Activated CD4-positive, CD25-positive, alpha-beta regulatory T cell treated with anti-CD3 and anti-CD28 coated beads, Interleukin-2, amount 50 U/mL, for 16 hours (primary cell): ENCODE measurements around the gene ANKRD13D.
"Not testable (repeated sequence)": the region's sequence is repeated elsewhere in the genome, so short reads cannot be mapped to it uniquely, and the experiment has no call there.

ENCODE experiments used
- DNase-seq: peaks from one replicate; pipeline ENCODE4 v3.0.0-alpha.2; 2020; ENCODE audit warnings: low read depth, low spot score

ANKRD13D gene

DNA sequence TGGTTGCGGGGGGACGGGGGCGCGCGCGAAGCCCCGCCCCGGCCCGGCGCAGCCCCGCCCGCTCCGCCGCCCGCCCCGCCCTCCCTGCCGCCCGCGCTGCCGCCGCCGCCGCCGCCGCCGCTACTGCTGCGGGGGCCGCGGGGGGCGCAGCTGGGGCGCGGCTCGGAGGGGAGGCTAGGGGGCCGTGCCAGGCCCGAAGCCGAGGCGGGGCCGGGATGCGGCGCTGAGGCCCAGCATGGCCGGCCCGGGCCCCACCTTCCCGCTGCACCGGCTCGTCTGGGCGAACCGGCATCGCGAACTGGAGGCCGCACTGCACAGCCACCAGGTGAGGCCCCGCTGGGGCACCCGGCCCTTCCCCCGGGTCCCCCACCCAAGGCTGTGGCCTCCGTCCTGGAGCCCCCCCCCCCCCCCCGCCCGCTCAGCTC, at the start of gene ANKRD13D:
ANKRD13D (plus strand) TSS at position 78 of the 425 bp plus-strand sequence; CDS start at position 236, 158 bp downstream.
- no peak for DNase-seq

DNA sequence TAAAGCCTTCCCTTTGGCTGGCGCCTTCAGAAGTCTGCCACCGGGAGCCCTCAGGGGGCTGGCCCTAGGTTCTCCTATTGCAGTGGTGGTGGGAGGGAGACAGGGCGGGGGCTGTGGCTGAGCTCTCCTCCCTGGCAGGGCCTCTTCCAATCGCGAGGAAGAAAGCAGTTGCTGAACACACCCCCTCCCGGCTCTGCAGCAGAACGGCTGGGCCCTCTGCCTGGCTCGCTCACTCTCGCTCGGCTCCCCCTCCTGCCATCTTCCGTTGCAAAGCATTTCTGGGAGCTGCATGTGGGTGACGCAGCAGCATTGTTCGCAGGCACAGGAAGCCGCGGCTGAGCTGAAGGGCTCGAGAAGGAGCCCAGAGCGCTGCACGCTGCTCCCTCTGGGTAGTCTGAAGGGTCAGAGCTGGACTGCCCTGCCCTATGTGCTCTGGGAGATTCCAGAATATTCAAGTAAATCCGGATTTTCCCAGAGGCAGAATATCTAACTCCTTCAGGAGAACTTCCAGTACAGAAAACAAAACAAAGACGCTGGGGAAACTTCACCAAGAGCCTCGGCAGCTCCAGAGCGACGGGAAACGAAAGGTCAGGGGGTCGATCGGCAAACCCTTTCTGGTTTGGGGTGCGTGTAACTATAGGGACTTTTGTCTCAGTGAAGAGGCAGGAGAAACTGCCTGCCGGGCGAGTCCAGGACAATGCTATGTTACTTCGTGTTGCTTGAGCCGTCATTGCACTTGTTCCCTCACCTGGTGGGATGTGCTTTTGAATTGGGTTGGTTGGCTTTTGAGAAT, 49.1 kb upstream of the ANKRD13D start:
- DNase-seq = peak; percentile 91

- peak; percentile 66 for DNase-seq
Observed at GRCh38 chr11:67240576-67241389, 48.3 kb upstream of the ANKRD13D start.

- DNase-seq = no peak
Observed at GRCh38 chr11:67242548-67242947, 46.6 kb upstream of the ANKRD13D start.

DNA sequence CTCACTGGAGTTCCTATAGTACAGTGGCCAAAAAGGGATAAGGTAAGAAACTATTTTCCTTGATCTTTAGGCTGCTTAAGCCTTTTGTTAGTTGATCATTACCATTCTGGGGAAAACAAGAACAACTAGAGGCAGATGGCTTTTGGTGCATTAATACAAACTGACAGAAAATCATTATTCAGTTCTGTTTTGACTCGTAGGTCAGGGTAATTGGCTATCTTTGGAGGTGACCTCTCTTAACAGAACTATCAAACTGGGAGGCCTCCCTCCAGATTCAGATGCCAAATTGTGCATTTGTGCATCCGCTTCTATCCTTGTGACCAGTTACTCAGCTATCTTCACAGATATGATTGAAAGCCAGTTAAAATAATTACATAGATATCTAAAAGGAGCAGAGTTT, 46.1 kb upstream of the ANKRD13D start:
- DNase-seq = no peak

GRCh38 chr11:67245046-67245445, 44.1 kb upstream of the ANKRD13D start:
- DNase-seq = no peak

DNA sequence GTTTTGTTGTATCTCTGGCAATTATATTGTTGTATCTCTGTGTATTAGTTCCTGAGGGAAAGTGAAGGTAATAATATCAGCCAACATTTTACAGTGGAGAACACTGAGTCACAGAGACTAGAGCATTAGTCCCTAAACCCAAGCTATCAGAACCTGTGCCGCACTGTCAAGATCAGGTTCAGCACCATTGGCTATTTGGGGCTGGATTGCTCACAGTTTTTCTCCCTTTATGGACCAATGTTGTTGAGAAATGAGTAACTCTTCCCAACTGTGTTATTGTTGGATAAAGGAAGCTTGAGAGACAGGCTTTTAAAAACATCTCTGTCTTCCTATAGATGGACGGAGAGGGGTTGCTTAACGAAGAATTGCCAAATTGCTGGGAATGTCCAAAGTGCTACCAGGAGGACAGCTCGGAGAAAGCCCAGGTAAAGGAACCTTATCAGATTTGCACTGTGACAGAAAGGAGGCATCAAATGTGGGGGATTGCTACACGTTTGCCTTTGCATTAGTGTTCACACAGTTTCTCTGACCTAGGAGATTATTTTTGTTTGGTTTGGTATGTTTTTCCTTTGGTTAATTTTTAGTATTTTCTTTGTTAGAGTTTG, 41.1 kb upstream of the ANKRD13D start:
- DNase-seq = no peak

DNA sequence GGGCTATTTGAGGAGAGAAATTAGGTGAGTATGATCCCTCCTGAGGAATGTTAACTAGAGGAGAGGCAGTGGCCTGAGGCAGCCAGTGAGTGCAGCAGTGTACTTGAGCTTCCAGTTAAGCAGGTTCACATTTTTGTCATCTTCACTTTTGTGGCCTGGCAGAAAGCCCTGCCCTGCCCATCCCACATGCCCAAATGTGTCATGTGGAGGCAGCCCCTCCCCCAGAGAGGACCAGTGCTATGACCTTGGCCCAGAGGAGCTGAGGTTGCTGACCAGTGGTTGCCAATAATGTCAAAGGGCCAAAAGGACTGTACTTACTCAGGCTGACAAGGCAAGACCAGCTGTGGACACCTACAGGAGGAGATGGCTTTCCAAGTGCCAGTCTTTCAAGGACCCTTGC, 40.5 kb upstream of the ANKRD13D start:
- no peak for DNase-seq

- no peak for DNase-seq
Observed at GRCh38 chr11:67250059-67251043, 38.8 kb upstream of the ANKRD13D start.

GRCh38 chr11:67251841-67252240, 37.3 kb upstream of the ANKRD13D start:
- no peak for DNase-seq

DNA sequence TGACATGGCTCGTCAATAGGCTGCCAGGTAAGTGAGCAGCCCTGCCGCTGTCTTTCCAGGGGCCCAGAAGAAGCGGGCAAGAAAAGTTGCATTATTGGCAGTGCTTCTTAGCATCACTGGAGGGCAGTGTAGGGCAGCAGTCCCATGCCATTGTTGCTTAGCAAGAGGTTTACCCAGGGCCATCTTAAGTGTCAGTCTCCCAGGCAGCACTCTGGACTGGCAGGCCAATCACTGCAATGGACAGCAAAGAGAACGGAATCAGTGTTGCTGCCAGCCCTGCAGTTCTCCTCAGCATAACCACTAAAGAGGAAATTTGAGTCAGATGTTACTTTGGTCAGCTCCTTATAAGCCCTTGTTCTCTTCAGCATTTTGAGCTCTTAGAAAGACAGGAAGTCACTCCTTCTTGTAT, 36.3 kb upstream of the ANKRD13D start:
- no peak for DNase-seq

DNA sequence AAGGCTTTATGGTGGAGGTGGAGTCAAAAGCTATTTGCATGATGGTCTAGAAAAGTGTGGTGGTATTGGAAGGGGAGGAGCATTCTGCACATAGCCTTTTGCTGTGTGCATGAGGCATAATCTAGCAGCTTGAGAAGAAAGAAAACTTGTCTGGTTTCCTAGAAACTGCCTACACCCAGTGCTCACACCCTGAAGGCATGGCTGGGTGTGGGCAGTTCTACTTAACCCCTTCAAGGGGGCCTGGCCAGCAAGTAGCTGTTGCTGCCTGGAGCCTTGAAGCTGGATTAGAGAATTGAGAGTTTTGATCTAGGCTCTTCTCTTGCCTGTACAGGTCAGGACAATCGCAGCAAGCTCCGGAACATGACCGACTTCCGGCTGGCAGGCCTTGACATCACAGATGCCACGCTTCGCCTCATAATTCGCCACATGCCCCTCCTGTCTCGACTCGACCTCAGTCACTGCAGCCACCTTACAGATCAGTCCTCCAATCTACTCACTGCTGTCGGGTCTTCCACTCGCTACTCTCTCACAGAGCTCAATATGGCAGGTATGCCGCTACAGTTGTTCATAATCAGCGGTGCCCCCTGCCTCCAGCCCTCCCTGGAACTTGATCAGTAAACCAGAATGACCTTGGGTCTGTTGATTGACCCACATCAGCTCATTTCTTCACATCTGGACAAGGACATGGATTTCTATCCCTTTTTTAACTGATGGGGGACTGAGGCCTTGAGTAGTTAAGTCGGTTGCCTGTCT, 35.1 kb upstream of the ANKRD13D start:
- no peak for DNase-seq

DNA sequence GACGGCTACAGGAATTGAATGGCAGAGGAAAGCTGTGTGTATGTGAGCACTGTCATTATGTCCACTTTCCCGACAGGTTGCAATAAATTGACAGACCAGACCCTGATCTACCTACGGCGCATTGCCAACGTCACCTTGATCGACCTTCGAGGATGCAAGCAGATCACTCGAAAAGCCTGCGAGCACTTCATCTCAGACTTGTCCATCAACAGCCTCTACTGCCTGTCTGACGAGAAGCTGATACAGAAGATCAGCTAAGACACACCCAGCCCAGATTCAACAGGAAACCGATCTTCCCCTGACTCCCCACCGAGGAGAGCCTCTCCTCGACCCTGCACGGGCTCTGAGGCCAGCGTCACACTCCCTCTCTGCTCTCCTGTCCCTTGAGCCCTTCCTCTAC, 34.3 kb upstream of the ANKRD13D start:
- DNase-seq = no peak

DNA sequence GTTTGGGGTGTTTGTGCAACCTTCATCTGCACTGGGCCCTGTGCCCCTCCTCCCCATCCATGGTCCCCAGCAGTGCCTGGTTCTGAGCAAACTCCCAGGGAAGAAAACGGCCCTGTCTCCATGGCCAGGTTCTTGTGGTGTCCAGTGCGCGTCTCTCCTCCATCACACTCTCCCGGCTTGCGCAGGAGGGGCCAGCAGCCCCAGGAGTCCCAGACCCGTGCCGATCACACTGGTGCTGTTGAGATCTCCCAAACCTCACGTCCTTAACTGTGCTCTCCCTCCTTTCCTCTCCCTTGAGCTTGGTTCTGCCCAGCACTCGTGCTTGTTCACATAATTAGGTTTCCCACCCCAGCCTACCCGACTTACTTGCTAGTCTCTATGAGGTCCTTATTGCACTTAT, 33.8 kb upstream of the ANKRD13D start:
- DNase-seq = no peak

- no peak for DNase-seq
Observed at GRCh38 chr11:67255864-67256263, 33.2 kb upstream of the ANKRD13D start.

GRCh38 chr11:67256477-67257135, 32.5 kb upstream of the ANKRD13D start:
- DNase-seq = no peak

GRCh38 chr11:67260406-67260805, 28.7 kb upstream of the ANKRD13D start:
- DNase-seq = no peak

DNA sequence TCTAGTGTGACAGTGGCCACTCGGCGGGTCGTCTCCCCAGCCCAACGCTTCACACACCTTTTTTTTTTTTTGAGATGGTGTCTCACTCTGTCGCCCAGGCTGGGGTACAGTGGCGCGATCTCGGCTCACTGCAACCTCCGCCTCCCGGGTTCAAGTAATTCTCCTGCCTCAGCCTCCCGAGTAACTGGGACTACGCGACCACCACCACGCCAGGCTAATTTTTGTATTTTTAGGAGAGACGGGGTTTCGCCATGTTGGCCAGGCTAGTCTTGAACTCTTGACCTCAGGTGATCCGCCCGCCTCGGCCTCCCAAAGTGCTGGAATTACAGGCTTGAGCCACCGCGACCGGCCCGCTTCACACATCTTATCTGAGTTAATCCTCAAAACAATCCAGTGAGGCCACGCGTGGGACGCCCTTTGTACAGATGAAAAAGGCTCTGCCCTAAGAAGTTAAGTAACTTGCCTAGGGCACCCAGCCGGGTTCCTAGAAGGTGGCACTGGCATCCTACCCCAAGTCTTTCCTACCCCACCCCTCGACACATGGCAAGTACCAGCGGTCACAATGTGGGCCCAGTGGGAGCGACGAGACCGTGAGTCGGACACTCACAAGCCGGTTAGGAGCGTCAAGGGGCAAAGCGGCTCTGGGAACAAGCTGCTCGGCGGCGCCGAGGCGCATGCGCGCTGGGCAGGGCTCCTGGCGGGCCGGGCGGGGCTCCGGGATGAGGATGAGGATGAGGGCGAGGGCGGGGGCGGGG, 28.0 kb upstream of the ANKRD13D start:
- DNase-seq = not testable (repeated sequence)

- DNase-seq = no peak
Observed at GRCh38 chr11:67261640-67261945, 27.5 kb upstream of the ANKRD13D start.
